ENCODE results near the gene CYTIP.

CYTIP gene

GRCh38 chr2:157420771-157421323 is 23.0 kb downstream of the CYTIP start:
- no peak for TF ChIP-seq CTCF (IDR thresholded peaks at IDR 0.05; ENCODE audit: low read depth, low read length, missing control alignments)
- H3K4me3 ChIP-seq (replicated peaks; ENCODE audit: low read depth, low read length): no peak overlapping the region
- DNase-seq (ENCODE audit: extremely low read depth, low read depth): no peak

GRCh38 chr2:157419031-157419575 is 24.8 kb downstream of the CYTIP start:
- no peak overlapping the region for H3K4me3 ChIP-seq (replicated peaks; ENCODE audit: low read depth, low read length)
- DNase-seq (ENCODE audit: extremely low read depth, low read depth): no peak
- no peak for TF ChIP-seq CTCF (IDR thresholded peaks at IDR 0.05; ENCODE audit: low read depth, low read length, missing control alignments)

- H3K4me3 ChIP-seq (replicated peaks; ENCODE audit: low read depth, low read length): no peak overlapping the region
- DNase-seq (ENCODE audit: extremely low read depth, low read depth): no peak
- TF ChIP-seq CTCF (IDR thresholded peaks at IDR 0.05; ENCODE audit: low read depth, low read length, missing control alignments): no peak
Observed at GRCh38 chr2:157418239-157418641, 25.6 kb downstream of the CYTIP start.

GRCh38 chr2:157415591-157416101 is 28.2 kb downstream of the CYTIP start:
- TF ChIP-seq CTCF (IDR thresholded peaks at IDR 0.05; ENCODE audit: low read depth, low read length, missing control alignments): no peak
- DNase-seq (ENCODE audit: extremely low read depth, low read depth): no peak
- no peak overlapping the region for H3K4me3 ChIP-seq (replicated peaks; ENCODE audit: low read depth, low read length)

GRCh38 chr2:157414050-157414449 is 29.8 kb downstream of the CYTIP start:
- TF ChIP-seq CTCF (IDR thresholded peaks at IDR 0.05; ENCODE audit: low read depth, low read length, missing control alignments): no peak
- no peak for DNase-seq (ENCODE audit: extremely low read depth, low read depth)
- no peak overlapping the region for H3K4me3 ChIP-seq (replicated peaks; ENCODE audit: low read depth, low read length)

GRCh38 chr2:157413326-157414035 is 30.4 kb downstream of the CYTIP start:
- TF ChIP-seq CTCF (IDR thresholded peaks at IDR 0.05; ENCODE audit: low read depth, low read length, missing control alignments): no peak
- H3K4me3 ChIP-seq (replicated peaks; ENCODE audit: low read depth, low read length): no peak overlapping the region
- no peak for DNase-seq (ENCODE audit: extremely low read depth, low read depth)
